Esophagus muscularis mucosa (tissue), 3 donors: ENCODE data around the gene ZNF827.
"Not testable (repeated sequence)": the region's sequence is repeated elsewhere in the genome, so short reads cannot be mapped to it uniquely, and the experiment has no call there.

Source experiments
- CTCF ChIP-seq, 3 experiments: fragments of 200-600 bp in 2 of 3; fragments of 450-650 bp in 1 of 3; sonication (generic) in 2 of 3; IDR thresholded peaks; one replicate each; pipeline ENCODE4 v1.5.1; 2017 to 2019; ENCODE audit warnings: antibody characterized with exemption in 3 of 3, mild to moderate bottlenecking in 2 of 3, moderate library complexity in 1 of 3
- POLR2A ChIP-seq: fragments of 450-650 bp; IDR thresholded peaks from one replicate; pipeline ENCODE4 v1.6.1; 2017; ENCODE audit warnings: antibody characterized with exemption, moderate library complexity, mild to moderate bottlenecking, low read depth

DNA sequence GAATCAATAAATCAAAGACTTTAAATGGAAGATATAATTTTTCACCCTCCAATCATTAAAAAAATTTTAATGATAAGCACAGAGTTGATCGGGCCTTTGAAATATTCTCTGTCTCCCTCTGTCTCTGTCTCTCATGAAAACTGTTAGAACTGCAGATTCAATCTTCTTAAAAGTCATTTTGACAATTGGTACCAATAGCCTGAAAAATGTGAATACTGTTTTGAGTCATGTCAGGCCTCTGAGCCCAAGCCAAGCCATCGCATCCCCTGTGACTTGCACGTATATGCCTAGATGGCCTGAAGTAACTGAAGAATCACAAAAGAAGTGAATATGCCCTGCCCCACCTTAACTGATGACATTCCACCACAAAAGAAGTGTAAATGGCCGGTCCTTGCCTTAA, 106.2 kb downstream of the ZNF827 start:
- not testable (repeated sequence) for TF ChIP-seq CTCF (IDR thresholded peaks at IDR 0.05); POLR2A
